ENCODE measurements around the gene FBXL5.

DNA sequence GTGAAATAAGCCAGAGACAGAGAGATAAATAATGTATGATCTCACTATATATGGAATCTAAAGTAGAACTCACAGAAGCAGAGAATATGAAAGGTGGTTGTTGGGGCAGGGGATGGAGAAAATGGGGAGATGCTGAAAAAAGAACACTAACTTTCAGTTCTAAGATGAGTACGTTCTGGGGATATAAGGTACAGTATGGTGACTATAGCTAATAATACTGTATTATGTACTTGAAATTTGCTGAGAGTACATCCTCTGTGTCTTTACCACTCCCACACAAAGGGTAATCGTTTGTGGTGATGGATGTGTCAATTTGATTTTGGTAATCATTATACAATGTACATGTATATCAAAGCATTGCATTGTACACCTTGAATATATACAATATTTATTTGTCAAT is 6.6 kb downstream of the FBXL5 start:
- TF ChIP-seq POLR2A (IDR thresholded peaks at IDR 0.05), result no peak
- TF ChIP-seq, protein P1, sequence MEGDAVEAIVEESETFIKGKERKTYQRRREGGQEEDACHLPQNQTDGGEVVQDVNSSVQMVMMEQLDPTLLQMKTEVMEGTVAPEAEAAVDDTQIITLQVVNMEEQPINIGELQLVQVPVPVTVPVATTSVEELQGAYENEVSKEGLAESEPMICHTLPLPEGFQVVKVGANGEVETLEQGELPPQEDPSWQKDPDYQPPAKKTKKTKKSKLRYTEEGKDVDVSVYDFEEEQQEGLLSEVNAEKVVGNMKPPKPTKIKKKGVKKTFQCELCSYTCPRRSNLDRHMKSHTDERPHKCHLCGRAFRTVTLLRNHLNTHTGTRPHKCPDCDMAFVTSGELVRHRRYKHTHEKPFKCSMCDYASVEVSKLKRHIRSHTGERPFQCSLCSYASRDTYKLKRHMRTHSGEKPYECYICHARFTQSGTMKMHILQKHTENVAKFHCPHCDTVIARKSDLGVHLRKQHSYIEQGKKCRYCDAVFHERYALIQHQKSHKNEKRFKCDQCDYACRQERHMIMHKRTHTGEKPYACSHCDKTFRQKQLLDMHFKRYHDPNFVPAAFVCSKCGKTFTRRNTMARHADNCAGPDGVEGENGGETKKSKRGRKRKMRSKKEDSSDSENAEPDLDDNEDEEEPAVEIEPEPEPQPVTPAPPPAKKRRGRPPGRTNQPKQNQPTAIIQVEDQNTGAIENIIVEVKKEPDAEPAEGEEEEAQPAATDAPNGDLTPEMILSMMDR (IDR thresholded peaks at IDR 0.05), result no peak

Data from thyroid gland (tissue), 4 donors.